Activated naive CD8-positive, alpha-beta T cell (primary cell): ENCODE results near the gene DTNB.
"Not testable (repeated sequence)": the region's sequence is repeated elsewhere in the genome, so short reads cannot be mapped to it uniquely, and the experiment has no call there.

Experiments used
- H3K27ac Mint-ChIP-seq: one replicate; pipeline ENCODE4 v1.8.0; 2021; ENCODE audit warnings: mixed read lengths
- H3K27me3 Mint-ChIP-seq: one replicate; pipeline ENCODE4 v1.8.0; 2021; ENCODE audit warnings: mixed read lengths
- H3K36me3 Mint-ChIP-seq: one replicate; pipeline ENCODE4 v1.8.0; 2021; ENCODE audit warnings: mixed read lengths
- H3K4me1 Mint-ChIP-seq: one replicate; pipeline ENCODE4 v1.8.0; 2021; ENCODE audit warnings: low read depth, mixed read lengths
- H3K4me3 Mint-ChIP-seq: one replicate; pipeline ENCODE4 v1.8.0; 2021; ENCODE audit warnings: mild to moderate bottlenecking, mixed read lengths
- H3K9me3 Mint-ChIP-seq: one replicate; pipeline ENCODE4 v1.8.0; 2021; ENCODE audit warnings: low read depth, mixed read lengths

The DTNB gene

GRCh38 chr2:25665429-25665828, 7.9 kb downstream of the DTNB start:
- H3K36me3 Mint-ChIP-seq, H3K27me3 Mint-ChIP-seq: not testable (repeated sequence)

GRCh38 chr2:25664965-25665307, 8.4 kb downstream of the DTNB start:
- Mint-ChIP-seq H3K4me3 (no peak overlapping the region), H3K9me3 (no peaks in the 10 kb centered on the region), H3K27ac (no peak overlapping the region)

More at GRCh38 chr2:25665429-25665828, 7.9 kb downstream of the DTNB start:
- H3K4me1 Mint-ChIP-seq, result peaks cover 19% of the 10 kb centered on the region
- H3K4me3 Mint-ChIP-seq, H3K27ac Mint-ChIP-seq, H3K9me3 Mint-ChIP-seq: not testable (repeated sequence)

GRCh38 chr2:25664183-25664964, 9.0 kb downstream of the DTNB start:
- Mint-ChIP-seq H3K4me1 (peaks cover 26% of the 10 kb centered on the region), H3K27ac (no peak overlapping the region), H3K4me3 (no peak overlapping the region), H3K9me3 (no peaks in the 10 kb centered on the region), H3K27me3 (no peaks in the 10 kb centered on the region), H3K36me3 (peaks cover 2% of the 10 kb centered on the region)

More at GRCh38 chr2:25664965-25665307, 8.4 kb downstream of the DTNB start:
- no peaks in the 10 kb centered on the region for H3K27me3 Mint-ChIP-seq
- H3K36me3 Mint-ChIP-seq, result peaks cover 2% of the 10 kb centered on the region
- peaks cover 21% of the 10 kb centered on the region for H3K4me1 Mint-ChIP-seq

- H3K9me3 Mint-ChIP-seq, result no peaks in the 10 kb centered on the region
These were observed 18.1 kb downstream of the DTNB start for GRCh38 chr2:25655316-25655715.

GRCh38 chr2:25654801-25655200, 18.6 kb downstream of the DTNB start:
- Mint-ChIP-seq H3K27ac (no peak overlapping the region), H3K36me3 (peaks cover 9% of the 10 kb centered on the region), H3K4me1 (peaks cover 28% of the 10 kb centered on the region), H3K27me3 (no peaks in the 10 kb centered on the region), H3K4me3 (no peak overlapping the region), H3K9me3 (no peaks in the 10 kb centered on the region)

More at GRCh38 chr2:25655316-25655715, 18.1 kb downstream of the DTNB start:
- Mint-ChIP-seq H3K36me3 (peaks cover 5% of the 10 kb centered on the region), H3K27me3 (no peaks in the 10 kb centered on the region), H3K4me3 (no peak overlapping the region), H3K4me1 (peaks cover 33% of the 10 kb centered on the region), H3K27ac (no peak overlapping the region)

GRCh38 chr2:25651782-25652455, 21.5 kb downstream of the DTNB start:
- Mint-ChIP-seq H3K27me3 (no peaks in the 10 kb centered on the region), H3K9me3 (no peaks in the 10 kb centered on the region), H3K4me1 (peaks cover 11% of the 10 kb centered on the region), H3K4me3 (no peak overlapping the region), H3K27ac (no peak overlapping the region), H3K36me3 (peaks cover 12% of the 10 kb centered on the region)

- H3K4me3 Mint-ChIP-seq, result no peak overlapping the region
- no peaks in the 10 kb centered on the region for H3K9me3 Mint-ChIP-seq
- peaks cover 6% of the 10 kb centered on the region for H3K4me1 Mint-ChIP-seq
- no peaks in the 10 kb centered on the region for H3K27me3 Mint-ChIP-seq
- H3K36me3 Mint-ChIP-seq, result peaks cover 15% of the 10 kb centered on the region
- H3K27ac Mint-ChIP-seq, result no peak overlapping the region
These were observed 22.3 kb downstream of the DTNB start for GRCh38 chr2:25651066-25651465.

- no peaks in the 10 kb centered on the region for H3K9me3 Mint-ChIP-seq
- no peak overlapping the region for H3K27ac Mint-ChIP-seq
- H3K4me3 Mint-ChIP-seq, result no peak overlapping the region
- no peaks in the 10 kb centered on the region for H3K27me3 Mint-ChIP-seq
- H3K4me1 Mint-ChIP-seq, result peaks cover 2% of the 10 kb centered on the region
- peaks cover 15% of the 10 kb centered on the region for H3K36me3 Mint-ChIP-seq
These were observed 23.1 kb downstream of the DTNB start for GRCh38 chr2:25650256-25650655.

- no peaks in the 10 kb centered on the region for H3K4me1 Mint-ChIP-seq
- no peak overlapping the region for H3K4me3 Mint-ChIP-seq
- no peaks in the 10 kb centered on the region for H3K27me3 Mint-ChIP-seq
- H3K36me3 Mint-ChIP-seq, result peaks cover 15% of the 10 kb centered on the region
- H3K9me3 Mint-ChIP-seq, result no peaks in the 10 kb centered on the region
- no peak overlapping the region for H3K27ac Mint-ChIP-seq
These were observed 23.6 kb downstream of the DTNB start for GRCh38 chr2:25649786-25650185.

GRCh38 chr2:25642298-25642697, 31.1 kb downstream of the DTNB start:
- no peak overlapping the region for H3K4me3 Mint-ChIP-seq
- peaks cover 32% of the 10 kb centered on the region for H3K36me3 Mint-ChIP-seq
- no peak overlapping the region for H3K27ac Mint-ChIP-seq
- H3K9me3 Mint-ChIP-seq, result peaks cover 3% of the 10 kb centered on the region
- no peaks in the 10 kb centered on the region for H3K4me1 Mint-ChIP-seq
- no peaks in the 10 kb centered on the region for H3K27me3 Mint-ChIP-seq

- peaks cover 3% of the 10 kb centered on the region for H3K9me3 Mint-ChIP-seq
- H3K27me3 Mint-ChIP-seq, result no peaks in the 10 kb centered on the region
- no peaks in the 10 kb centered on the region for H3K4me1 Mint-ChIP-seq
- no peak overlapping the region for H3K27ac Mint-ChIP-seq
- H3K36me3 Mint-ChIP-seq, result peaks cover 27% of the 10 kb centered on the region
- no peak overlapping the region for H3K4me3 Mint-ChIP-seq
These were observed 33.7 kb downstream of the DTNB start for GRCh38 chr2:25639696-25640095.

GRCh38 chr2:25639131-25639530, 34.2 kb downstream of the DTNB start:
- Mint-ChIP-seq H3K36me3 (peaks cover 27% of the 10 kb centered on the region), H3K4me1 (no peaks in the 10 kb centered on the region), H3K9me3 (peaks cover 3% of the 10 kb centered on the region), H3K27me3 (no peaks in the 10 kb centered on the region), H3K27ac (no peak overlapping the region), H3K4me3 (no peak overlapping the region)

- H3K27me3 Mint-ChIP-seq, result no peaks in the 10 kb centered on the region
- H3K9me3 Mint-ChIP-seq, result peaks cover 3% of the 10 kb centered on the region
- no peak overlapping the region for H3K27ac Mint-ChIP-seq
- no peak overlapping the region for H3K4me3 Mint-ChIP-seq
- no peaks in the 10 kb centered on the region for H3K4me1 Mint-ChIP-seq
- peaks cover 19% of the 10 kb centered on the region for H3K36me3 Mint-ChIP-seq
These were observed 37.6 kb downstream of the DTNB start for GRCh38 chr2:25635797-25636196.

GRCh38 chr2:25633801-25634200, 39.6 kb downstream of the DTNB start:
- H3K4me1 Mint-ChIP-seq, H3K9me3 Mint-ChIP-seq, H3K27me3 Mint-ChIP-seq, H3K36me3 Mint-ChIP-seq, H3K27ac Mint-ChIP-seq, H3K4me3 Mint-ChIP-seq: not testable (repeated sequence)

GRCh38 chr2:25632396-25632795, 41.0 kb downstream of the DTNB start:
- Mint-ChIP-seq H3K27ac (no peak overlapping the region), H3K27me3 (no peaks in the 10 kb centered on the region), H3K36me3 (peaks cover 5% of the 10 kb centered on the region), H3K4me3 (no peak overlapping the region), H3K4me1 (no peaks in the 10 kb centered on the region), H3K9me3 (no peaks in the 10 kb centered on the region)

GRCh38 chr2:25624635-25625034, 48.7 kb downstream of the DTNB start:
- Mint-ChIP-seq H3K27me3 (no peaks in the 10 kb centered on the region), H3K4me3 (no peak overlapping the region), H3K36me3 (peaks cover 17% of the 10 kb centered on the region), H3K4me1 (no peaks in the 10 kb centered on the region), H3K9me3 (no peaks in the 10 kb centered on the region), H3K27ac (no peak overlapping the region)
